IMR-90 (cell line): Measurements from ENCODE around the gene DGKQ. TPM values are rescaled to one million over a fixed set of nuclear protein-coding genes. Genes with fewer than 3 reads are reported as not detected.

Source experiments
- ATAC-seq: fragments of 200-7000 bp; cut with Tn5 transposase; 2 replicates; pipeline ENCODE4 v1.9.1; 2020; ENCODE audit warnings: low read depth, mild to moderate bottlenecking, moderate library complexity
- BruUV-seq: library from RNA; stranded (reverse); fragments of 400-500 nt; replicated peaks from 2 replicates; lab custom pipeline; 2021; lab: Mats Ljungman, UMichigan
- CTCF ChIA-PET: fragments of 300-600 bp; formaldehyde crosslinking; extraction: SDS; loops from one replicate; lab custom pipeline; 2021; ENCODE audit warnings: antibody characterized with exemption; lab: Yijun Ruan, JAX
- POLR2A ChIA-PET: fragments of 300-600 bp; sonication (Branson Sonifier 250); formaldehyde crosslinking; loops from one replicate; lab custom pipeline; 2022; ENCODE audit warnings: antibody characterized with exemption; ENCODE audit not compliant: unreplicated experiment; lab: Charles Lee
- DNase-seq: peaks from one replicate; pipeline ENCODE4 v3.0.0; 2013
- H2AFZ ChIP-seq: replicated peaks from 2 replicates; pipeline ENCODE3; 2013; ENCODE audit warnings: low read length, mild to moderate bottlenecking; ENCODE audit not compliant: poor library complexity
- H2AK5ac ChIP-seq: 2 replicates; pipeline ENCODE4 v1.6.1; 2013; ENCODE audit warnings: low read depth, low read length, inconsistent platforms
- H2AK9ac ChIP-seq: replicated peaks from 2 replicates; pipeline ENCODE3; 2013; ENCODE audit warnings: mild to moderate bottlenecking, low read depth, low read length, moderate library complexity; ENCODE audit not compliant: poor library complexity
- H2BK120ac ChIP-seq: 2 replicates; pipeline ENCODE4 v1.6.1; 2013; ENCODE audit warnings: low read depth, low read length, inconsistent platforms
- H2BK15ac ChIP-seq: 3 replicates; pipeline ENCODE4 v1.6.1; 2013; ENCODE audit warnings: low read depth, low read length, inconsistent platforms
- H2BK20ac ChIP-seq: 2 replicates; pipeline ENCODE4 v1.6.1; 2013; ENCODE audit warnings: low read depth, mild to moderate bottlenecking, inconsistent platforms, low read length, moderate library complexity
- H2BK5ac ChIP-seq: 2 replicates; pipeline ENCODE4 v1.6.1; 2013; ENCODE audit warnings: mild to moderate bottlenecking, low read depth, low read length, inconsistent platforms; ENCODE audit not compliant: poor library complexity, severe bottlenecking
- H3K14ac ChIP-seq: replicated peaks from 2 replicates; pipeline ENCODE4 v1.6.1; 2013; ENCODE audit warnings: low read depth, low read length, inconsistent platforms
- H3K18ac ChIP-seq: 2 replicates; pipeline ENCODE4 v1.6.1; 2013; ENCODE audit warnings: low read depth, low read length, control low read depth
- H3K23ac ChIP-seq: 2 replicates; pipeline ENCODE4 v1.6.1; 2013; ENCODE audit warnings: low read depth, low read length, inconsistent platforms
- H3K27ac ChIP-seq: 2 replicates; pipeline ENCODE4 v1.5.1; 2013; ENCODE audit warnings: mild to moderate bottlenecking, control low read depth, low read length; ENCODE audit not compliant: insufficient read depth
- H3K27me3 ChIP-seq: 2 replicates; pipeline ENCODE4 v1.6.1; 2013; ENCODE audit warnings: low read length; ENCODE audit not compliant: control insufficient read depth, insufficient read depth
- H3K36me3 ChIP-seq: 2 replicates; pipeline ENCODE4 v1.6.1; 2013; ENCODE audit warnings: low read length, mixed read lengths; ENCODE audit not compliant: control insufficient read depth, insufficient read depth
- H3K4ac ChIP-seq: 2 replicates; pipeline ENCODE4 v1.6.1; 2013; ENCODE audit warnings: low read depth, low read length, inconsistent platforms
- H3K4me1 ChIP-seq: 2 replicates; pipeline ENCODE4 v1.6.1; 2013; ENCODE audit warnings: low read length, mixed read lengths; ENCODE audit not compliant: control insufficient read depth, insufficient read depth
- H3K4me2 ChIP-seq: 2 replicates; pipeline ENCODE4 v1.6.1; 2013; ENCODE audit warnings: low read depth, mild to moderate bottlenecking, control low read depth, low read length, moderate library complexity
- H3K4me3 ChIP-seq: 2 replicates; pipeline ENCODE4 v1.5.1; 2013; ENCODE audit warnings: low read depth, mild to moderate bottlenecking, control low read depth, low read length, moderate library complexity; ENCODE audit not compliant: insufficient read depth
- H3K56ac ChIP-seq: 2 replicates; pipeline ENCODE4 v1.6.1; 2013; ENCODE audit warnings: low read length, inconsistent platforms; ENCODE audit not compliant: insufficient read depth; ENCODE audit errors: extremely low read depth
- H3K79me1 ChIP-seq, 2 experiments: 2 replicates each; pipeline ENCODE4 v1.6.1; 2013; ENCODE audit warnings: low read length in 2 of 2, inconsistent platforms in 1 of 2, low read depth in 1 of 2
- H3K9ac ChIP-seq: 2 replicates; pipeline ENCODE4 v1.6.1; 2013; ENCODE audit warnings: low read depth, low read length, control low read depth
- H3K9me1 ChIP-seq: 2 replicates; pipeline ENCODE4 v1.6.1; 2013; ENCODE audit warnings: low read length, inconsistent platforms; ENCODE audit not compliant: insufficient read depth
- H3K9me3 ChIP-seq: 2 replicates; pipeline ENCODE4 v1.6.1; 2013; ENCODE audit warnings: low read length; ENCODE audit not compliant: control insufficient read depth, insufficient read depth
- H4K20me1 ChIP-seq: 2 replicates; pipeline ENCODE4 v1.6.1; 2013; ENCODE audit warnings: low read length, inconsistent platforms; ENCODE audit not compliant: insufficient read depth
- H4K5ac ChIP-seq: 2 replicates; pipeline ENCODE4 v1.6.1; 2013; ENCODE audit warnings: mild to moderate bottlenecking, low read depth, low read length, control low read depth
- H4K8ac ChIP-seq, 2 experiments: 2 replicates each; pipeline ENCODE4 v1.6.1; 2013; ENCODE audit warnings: low read depth in 2 of 2, low read length in 2 of 2, control low read depth in 1 of 2, inconsistent platforms in 1 of 2
- H4K91ac ChIP-seq: 2 replicates; pipeline ENCODE4 v1.6.1; 2013; ENCODE audit warnings: low read depth, low read length, inconsistent platforms; ENCODE audit not compliant: insufficient read depth
- BHLHE40 ChIP-seq: fragments of 150-350 bp; IDR thresholded peaks from 2 replicates; pipeline ENCODE4 v1.6.1; 2016; ENCODE audit warnings: mild to moderate bottlenecking, low read depth, low read length
- CEBPB ChIP-seq: IDR thresholded peaks from 2 replicates; pipeline ENCODE4 v1.6.1; 2012; ENCODE audit warnings: low read depth, low read length, improper control_type of control experiment
- CHD1 ChIP-seq: IDR thresholded peaks from 2 replicates; pipeline ENCODE4 v1.6.1; 2012; ENCODE audit warnings: low read depth, low read length, improper control_type of control experiment
- MAZ ChIP-seq: IDR thresholded peaks from 2 replicates; pipeline ENCODE4 v1.6.1; 2012; ENCODE audit warnings: low read depth, mild to moderate bottlenecking, low read length, improper control_type of control experiment, moderate library complexity, borderline replicate concordance
- RCOR1 ChIP-seq: IDR thresholded peaks from 2 replicates; pipeline ENCODE4 v1.6.1; 2012; ENCODE audit warnings: mild to moderate bottlenecking, low read length, improper control_type of control experiment; ENCODE audit not compliant: insufficient replicate concordance
- SMC3 ChIP-seq: fragments of 150-350 bp; IDR thresholded peaks from 2 replicates; pipeline ENCODE4 v1.6.1; 2016; ENCODE audit warnings: low read depth, mild to moderate bottlenecking, antibody characterized with exemption, low read length, moderate library complexity
- WGBS, 2 experiments: methylation state at CpG; one replicate each; pipeline versions ENCODE4 v1.1.5 to v1.1.7; 2013; ENCODE audit warnings: missing lambda C conversion rate in 2 of 2; ENCODE audit not compliant: insufficient read length in 1 of 2; ENCODE audit errors: extremely low coverage in 2 of 2; 5-methylcytosine and 5-hydroxymethylcytosine counted together
- dilution Hi-C: fragments of 300-500 bp; cut with HindIII; formaldehyde crosslinking; loops from one replicate; pipeline ENCODE4 v1.14.3; 2018; ENCODE audit warnings: low sequenced_read_pairs; ENCODE audit not compliant: unreplicated experiment
- in situ Hi-C: fragments of 300-500 bp; cut with MboI; formaldehyde crosslinking; loops from 3 replicates; pipeline ENCODE4 v1.14.3; 2019; ENCODE audit warnings: low sequenced_read_pairs, inconsistent platforms, mixed read lengths
- intact Hi-C: fragments of 100-400 bp; cut with micrococcal nuclease; formaldehyde crosslinking; loops from 2 replicates; pipeline ENCODE4 v1.10.0; 2022
- polyA plus RNA-seq, 3 experiments: library from polyadenylated mRNA; depleted of rRNA; stranded (reverse); fragments of >200 nt; gene quantifications; 2 replicates each; pipeline ENCODE4 v1.2.3, GENCODE V29; 2012; ENCODE audit warnings: low replicate concordance in 1 of 3
- total RNA-seq: library from RNA; depleted of rRNA; stranded (reverse); fragments of >200 nt; gene quantifications from 2 replicates; pipeline ENCODE4 v1.2.3, GENCODE V29; 2012
- TF ChIP-seq, protein P1 (sequence below): conservative IDR thresholded peaks from 2 replicates; pipeline ENCODE4 v1.5.1; 2012; ENCODE audit warnings: mild to moderate bottlenecking, low read depth, low read length, improper control_type of control experiment
- TF ChIP-seq, protein P2 (sequence below): fragments of 150-350 bp; IDR thresholded peaks from 2 replicates; pipeline ENCODE4 v1.6.1; 2016; ENCODE audit warnings: low read depth, mild to moderate bottlenecking, low read length, moderate library complexity, borderline replicate concordance
- TF ChIP-seq, protein P3 (sequence below): fragments of 150-350 bp; IDR thresholded peaks from 2 replicates; pipeline ENCODE4 v1.6.1; 2017; ENCODE audit warnings: mild to moderate bottlenecking, antibody characterized with exemption, low read length, low read depth

The DGKQ gene
- total and polyA plus RNA-seq, 2 of the 4 experiments (the other 2 are of a cell fraction) = 4.3 to 15.6 TPM

DNA sequence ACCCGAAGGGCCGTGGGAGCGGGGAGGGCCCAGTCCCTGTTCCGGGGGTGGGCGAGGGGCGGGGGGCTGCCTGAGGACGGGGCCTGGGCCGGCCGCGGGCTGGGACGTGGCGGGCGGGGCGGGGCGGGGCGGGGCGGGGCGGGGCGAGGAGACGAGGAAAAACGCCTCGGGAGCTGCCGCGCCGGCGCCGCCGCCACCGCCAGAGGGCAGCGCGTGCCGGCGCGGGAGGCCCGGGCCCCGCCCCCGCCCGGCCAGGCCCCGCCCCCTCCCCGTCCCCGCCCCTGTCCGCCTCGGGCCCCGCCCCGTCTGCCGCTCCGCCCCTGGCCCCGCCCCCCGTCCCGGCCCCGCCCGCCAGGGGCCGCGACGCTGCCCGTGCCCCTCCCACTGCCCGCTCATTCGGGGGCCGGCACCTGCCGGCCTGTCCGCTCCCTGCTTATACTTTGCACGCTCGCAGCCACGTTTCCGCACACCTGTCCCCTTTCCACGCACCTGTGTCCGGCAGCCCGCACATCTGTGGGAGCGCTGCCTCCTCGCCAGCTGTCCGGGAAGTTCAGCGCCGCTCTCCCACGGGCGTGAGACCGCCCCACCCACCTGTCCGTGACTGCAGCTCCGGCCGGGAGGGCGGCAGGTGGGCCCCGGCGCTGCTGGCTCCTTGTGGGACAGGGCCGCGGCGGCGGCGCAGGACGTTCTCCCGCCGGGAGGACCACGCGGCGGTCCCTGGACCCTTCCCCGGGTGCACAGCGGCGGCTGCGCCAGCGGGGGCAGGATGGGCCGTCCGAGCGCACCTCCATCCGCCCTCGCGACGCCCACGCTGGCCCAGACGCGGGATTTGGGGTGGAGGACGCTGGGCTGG is 36.4 kb upstream of the DGKQ start (continued):
- TF ChIP-seq SMC3 = no peak
- TF ChIP-seq CHD1 = no peak
- TF ChIP-seq BHLHE40 = no peak

DNA sequence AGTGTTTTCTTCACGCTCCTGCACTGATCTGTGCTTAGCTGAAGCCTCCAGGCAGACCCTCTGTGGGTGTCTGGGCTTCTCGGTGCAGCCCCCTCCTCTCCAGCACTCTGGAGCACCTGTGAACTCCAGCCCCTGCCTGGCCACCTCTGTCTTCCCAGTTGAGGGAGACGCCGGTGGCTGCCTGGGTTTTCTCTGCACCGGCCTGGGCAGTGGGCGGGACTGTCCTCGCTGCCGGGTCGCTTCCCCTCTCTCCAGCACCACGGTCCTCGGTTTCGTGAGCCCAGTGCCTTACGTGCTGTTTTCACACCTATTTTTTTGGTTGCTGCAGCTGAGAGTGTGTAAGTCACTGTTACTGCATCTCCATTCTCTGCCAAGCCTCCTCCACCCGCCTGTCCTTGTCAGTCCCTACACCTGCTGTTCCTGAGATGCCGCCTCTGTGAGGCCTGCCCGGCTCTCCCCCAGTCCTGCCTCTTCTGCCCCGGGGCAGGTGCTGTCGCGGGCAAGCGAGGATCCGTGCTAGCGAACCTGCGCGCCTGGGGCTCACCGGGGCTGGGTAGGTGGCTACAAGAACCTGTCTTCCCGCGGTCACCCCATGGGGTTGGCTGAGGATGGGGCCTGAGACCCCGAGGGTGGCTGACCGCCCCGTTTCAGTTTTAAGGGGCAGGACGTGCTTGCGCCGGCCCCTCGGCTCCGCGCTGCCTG is 35.6 kb upstream of the DGKQ start:
- peak overlapping the region; percentile 87 for H3K14ac ChIP-seq
- H4K91ac ChIP-seq = peak overlapping the region; percentile 47
- peak overlapping the region; percentile 64; the same call in 1 of the 2 replicates for H2AK5ac ChIP-seq
- no peak overlapping the region for H2BK5ac ChIP-seq
- WGBS, 2 experiments = 11% methylated on average over 11 of the region's 36 CpGs; no CpG with 5 or more reads in 1 of the 2 experiments
- in situ Hi-C loops = no loop called here
- H2BK20ac ChIP-seq = peak overlapping the region; percentile 45; the same call in 1 of the 2 replicates
- H3K56ac ChIP-seq = no peak overlapping the region
- peak overlapping the region; percentile 78 for H3K23ac ChIP-seq
- H3K9me1 ChIP-seq = peaks cover 4% of the 10 kb centered on the region; the same call in 1 of the 2 replicates
- H3K4me2 ChIP-seq = peak overlapping the region; percentile 98
- peaks cover 5% of the 10 kb centered on the region; the same call in 1 of the 2 replicates for H3K36me3 ChIP-seq
- H3K4me3 ChIP-seq = peak overlapping the region; percentile 87
- H3K79me1 ChIP-seq = peaks cover 0 to 4% of the 10 kb centered on the region in 2 experiments; a peak in 1 of 4 replicates
- H4K8ac ChIP-seq = peak overlapping the region; percentile 15 to 86; a peak in 2 of 4 replicates
- H4K5ac ChIP-seq = peak overlapping the region; percentile 16
- peaks cover 25% of the 10 kb centered on the region for H3K27me3 ChIP-seq
- DNase-seq (no peak), ATAC-seq (peak; percentile 0)
- H4K20me1 ChIP-seq = peaks cover 15% of the 10 kb centered on the region
- H3K9ac ChIP-seq = peak overlapping the region; percentile 73
- H3K4ac ChIP-seq = peak overlapping the region; percentile 87
- H3K9me3 ChIP-seq = peaks cover 3% of the 10 kb centered on the region
- BruUV-seq = no TSS peak
- H2AFZ ChIP-seq = peak overlapping the region; percentile 97
- POLR2A ChIA-PET = no interaction called here
- CTCF ChIA-PET = no interaction called here
- H2AK9ac ChIP-seq = peak overlapping the region; percentile 97
- peaks cover 13% of the 10 kb centered on the region for H3K4me1 ChIP-seq
- H3K18ac ChIP-seq = peak overlapping the region; percentile 67
- peak overlapping the region; percentile 60 for H2BK120ac ChIP-seq
- no peak overlapping the region for H2BK15ac ChIP-seq
- dilution Hi-C loops = no loop called here
- intact Hi-C loops = no loop called here
- peak overlapping the region; percentile 22; the same call in 1 of the 2 replicates for H3K27ac ChIP-seq
- TF ChIP-seq RCOR1 (no peak), MAZ (0 out of 2 replicates have a peak, but pooled peaks have one; percentile 7), CEBPB (no peak)
- TF ChIP-seq, protein P1, sequence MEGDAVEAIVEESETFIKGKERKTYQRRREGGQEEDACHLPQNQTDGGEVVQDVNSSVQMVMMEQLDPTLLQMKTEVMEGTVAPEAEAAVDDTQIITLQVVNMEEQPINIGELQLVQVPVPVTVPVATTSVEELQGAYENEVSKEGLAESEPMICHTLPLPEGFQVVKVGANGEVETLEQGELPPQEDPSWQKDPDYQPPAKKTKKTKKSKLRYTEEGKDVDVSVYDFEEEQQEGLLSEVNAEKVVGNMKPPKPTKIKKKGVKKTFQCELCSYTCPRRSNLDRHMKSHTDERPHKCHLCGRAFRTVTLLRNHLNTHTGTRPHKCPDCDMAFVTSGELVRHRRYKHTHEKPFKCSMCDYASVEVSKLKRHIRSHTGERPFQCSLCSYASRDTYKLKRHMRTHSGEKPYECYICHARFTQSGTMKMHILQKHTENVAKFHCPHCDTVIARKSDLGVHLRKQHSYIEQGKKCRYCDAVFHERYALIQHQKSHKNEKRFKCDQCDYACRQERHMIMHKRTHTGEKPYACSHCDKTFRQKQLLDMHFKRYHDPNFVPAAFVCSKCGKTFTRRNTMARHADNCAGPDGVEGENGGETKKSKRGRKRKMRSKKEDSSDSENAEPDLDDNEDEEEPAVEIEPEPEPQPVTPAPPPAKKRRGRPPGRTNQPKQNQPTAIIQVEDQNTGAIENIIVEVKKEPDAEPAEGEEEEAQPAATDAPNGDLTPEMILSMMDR = no peak
- TF ChIP-seq, protein P2, sequence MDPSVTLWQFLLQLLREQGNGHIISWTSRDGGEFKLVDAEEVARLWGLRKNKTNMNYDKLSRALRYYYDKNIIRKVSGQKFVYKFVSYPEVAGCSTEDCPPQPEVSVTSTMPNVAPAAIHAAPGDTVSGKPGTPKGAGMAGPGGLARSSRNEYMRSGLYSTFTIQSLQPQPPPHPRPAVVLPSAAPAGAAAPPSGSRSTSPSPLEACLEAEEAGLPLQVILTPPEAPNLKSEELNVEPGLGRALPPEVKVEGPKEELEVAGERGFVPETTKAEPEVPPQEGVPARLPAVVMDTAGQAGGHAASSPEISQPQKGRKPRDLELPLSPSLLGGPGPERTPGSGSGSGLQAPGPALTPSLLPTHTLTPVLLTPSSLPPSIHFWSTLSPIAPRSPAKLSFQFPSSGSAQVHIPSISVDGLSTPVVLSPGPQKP = no peak
- TF ChIP-seq, protein P3, sequence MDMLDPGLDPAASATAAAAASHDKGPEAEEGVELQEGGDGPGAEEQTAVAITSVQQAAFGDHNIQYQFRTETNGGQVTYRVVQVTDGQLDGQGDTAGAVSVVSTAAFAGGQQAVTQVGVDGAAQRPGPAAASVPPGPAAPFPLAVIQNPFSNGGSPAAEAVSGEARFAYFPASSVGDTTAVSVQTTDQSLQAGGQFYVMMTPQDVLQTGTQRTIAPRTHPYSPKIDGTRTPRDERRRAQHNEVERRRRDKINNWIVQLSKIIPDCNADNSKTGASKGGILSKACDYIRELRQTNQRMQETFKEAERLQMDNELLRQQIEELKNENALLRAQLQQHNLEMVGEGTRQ = no peak
